Neural cell (in vitro differentiated cells): ENCODE measurements around the gene MAGEA8. TPM values are rescaled to one million over a fixed set of nuclear protein-coding genes. Genes with fewer than 3 reads are reported as not detected.

Source experiments
- H2AFZ ChIP-seq: fragments of 200-600, 300-800 bp; sonication (generic), shearing (Covaris generic); 2 replicates; pipeline ENCODE4 v1.6.0; 2014; ENCODE audit warnings: low read depth, mild to moderate bottlenecking, antibody characterized with exemption, low read length, moderate library complexity
- H3F3A ChIP-seq: fragments of 200-600 bp; shearing (Covaris generic); 2 replicates; pipeline ENCODE4 v1.6.1; 2016; ENCODE audit warnings: mild to moderate bottlenecking, moderate library complexity, mixed read lengths, antibody characterized with exemption, low read length; ENCODE audit not compliant: insufficient read depth, poor library complexity, severe bottlenecking
- H3K27ac ChIP-seq: fragments of 200-600, 300-800 bp; sonication (generic), shearing (Covaris generic); 2 replicates; pipeline ENCODE4 v1.5.1; 2014; ENCODE audit warnings: mild to moderate bottlenecking, low read length, moderate library complexity
- H3K27me3 ChIP-seq: fragments of 300-800, 200-600 bp; sonication (generic), shearing (Covaris generic); 2 replicates; pipeline ENCODE4 v1.6.0; 2014; ENCODE audit warnings: mild to moderate bottlenecking, low read depth, low read length, moderate library complexity; ENCODE audit not compliant: insufficient read depth
- H3K36me3 ChIP-seq: fragments of 300-800, 200-600 bp; sonication (generic), shearing (Covaris generic); 2 replicates; pipeline ENCODE4 v1.5.1; 2014; ENCODE audit warnings: mild to moderate bottlenecking, antibody characterized with exemption, low read length, moderate library complexity; ENCODE audit not compliant: insufficient read depth
- H3K4me2 ChIP-seq: fragments of 300-800, 200-600 bp; sonication (generic), shearing (Covaris generic); 2 replicates; pipeline ENCODE4 v1.6.0; 2014; ENCODE audit warnings: mild to moderate bottlenecking, low read length
- H3K4me3 ChIP-seq: fragments of 300-800, 200-600 bp; sonication (generic), shearing (Covaris generic); 2 replicates; pipeline ENCODE4 v1.5.1; 2014; ENCODE audit warnings: mild to moderate bottlenecking, low read length, moderate library complexity
- H3K79me2 ChIP-seq: fragments of 200-600 bp; shearing (Covaris generic); replicated peaks from 2 replicates; pipeline ENCODE4 v1.6.0; 2014; ENCODE audit warnings: mild to moderate bottlenecking, low read length, moderate library complexity; ENCODE audit not compliant: insufficient read depth
- H3K9ac ChIP-seq: fragments of 300-800, 200-600 bp; sonication (generic), shearing (Covaris generic); 2 replicates; pipeline ENCODE4 v1.6.1; 2016; ENCODE audit warnings: mild to moderate bottlenecking, low read length, mixed read lengths
- H3K9me2 ChIP-seq: fragments of 200-600 bp; shearing (Covaris generic); 2 replicates; pipeline ENCODE4 v1.6.1; 2016; ENCODE audit warnings: mild to moderate bottlenecking, low read length, mixed read lengths; ENCODE audit not compliant: insufficient read depth
- H3K9me3 ChIP-seq: fragments of 200-600, 300-800 bp; sonication (generic), shearing (Covaris generic); 2 replicates; pipeline ENCODE4 v1.6.1; 2016; ENCODE audit warnings: mild to moderate bottlenecking, mixed run types, low read length, moderate library complexity, mixed read lengths
- H4K20me1 ChIP-seq: fragments of 200-600 bp; shearing (Covaris generic); 2 replicates; pipeline ENCODE4 v1.6.1; 2016; ENCODE audit warnings: mild to moderate bottlenecking, mixed run types; ENCODE audit not compliant: insufficient read depth
- CTCF ChIP-seq: fragments of 450-650 bp; IDR thresholded peaks from 2 replicates; pipeline ENCODE4 v1.5.1; 2014; ENCODE audit warnings: antibody characterized with exemption, mild to moderate bottlenecking, moderate library complexity; ENCODE audit not compliant: poor library complexity, severe bottlenecking
- EP300 ChIP-seq: fragments of 450-650 bp; conservative IDR thresholded peaks from 2 replicates; pipeline ENCODE4 v1.6.1; 2014; ENCODE audit warnings: antibody characterized with exemption, mild to moderate bottlenecking, moderate library complexity; ENCODE audit not compliant: poor library complexity, severe bottlenecking
- EZH2 ChIP-seq: fragments of 200-600, 300-800 bp; shearing (Covaris generic), sonication (generic); IDR thresholded peaks from 2 replicates; pipeline ENCODE4 v1.6.1; 2014; ENCODE audit warnings: antibody characterized with exemption, low read length, borderline replicate concordance, mild to moderate bottlenecking; ENCODE audit not compliant: insufficient read depth, poor library complexity, severe bottlenecking
- MXI1 ChIP-seq: fragments of 450-650 bp; conservative IDR thresholded peaks from 2 replicates; pipeline ENCODE4 v1.6.1; 2014; ENCODE audit warnings: antibody characterized with exemption, mild to moderate bottlenecking; ENCODE audit not compliant: poor library complexity, severe bottlenecking
- POLR2AphosphoS5 ChIP-seq: IDR thresholded peaks from 2 replicates; pipeline ENCODE4 v1.6.1; 2012
- RAD21 ChIP-seq: fragments of 450-650 bp; conservative IDR thresholded peaks from 2 replicates; pipeline ENCODE4 v1.6.1; 2014; ENCODE audit warnings: antibody characterized with exemption, mild to moderate bottlenecking, moderate library complexity
- REST ChIP-seq: IDR thresholded peaks from 2 replicates; pipeline ENCODE4 v1.6.1; 2012; ENCODE audit warnings: borderline replicate concordance
- SMC3 ChIP-seq: fragments of 450-650 bp; conservative IDR thresholded peaks from 2 replicates; pipeline ENCODE4 v1.6.1; 2014; ENCODE audit warnings: antibody characterized with exemption, mild to moderate bottlenecking, moderate library complexity; ENCODE audit not compliant: poor library complexity
- TAF1 ChIP-seq: IDR thresholded peaks from 2 replicates; pipeline ENCODE4 v1.6.1; 2012; ENCODE audit warnings: low read depth
- polyA plus RNA-seq: library from polyadenylated mRNA; depleted of rRNA; stranded (reverse); fragments of >200 nt; gene quantifications from 2 replicates; pipeline ENCODE4 v1.2.3, GENCODE V29; 2014

The MAGEA8 gene
- polyA plus RNA-seq, 1 donor from 2014 or later, result not detected

GRCh38 chrX:149849787-149850186 lies 31.2 kb upstream of the MAGEA8 start:
- no peaks in the 10 kb centered on the region for H3K9me3 ChIP-seq
- TF ChIP-seq SMC3, result no peak
- no peak for TF ChIP-seq POLR2AphosphoS5
- no peak for TF ChIP-seq EZH2

GRCh38 chrX:149851864-149852263 lies 29.1 kb upstream of the MAGEA8 start:
- H3K79me2 ChIP-seq, result no peaks in the 10 kb centered on the region
- H2AFZ ChIP-seq, result no peak overlapping the region
- no peak overlapping the region for H3K9ac ChIP-seq
- H3K4me2 ChIP-seq, result no peak overlapping the region
- no peaks in the 10 kb centered on the region for H3K9me3 ChIP-seq
- no peak overlapping the region for H3K27ac ChIP-seq
- H3K27me3 ChIP-seq, result no peaks in the 10 kb centered on the region
- H3K4me3 ChIP-seq, result no peak overlapping the region
- no peaks in the 10 kb centered on the region for H3K36me3 ChIP-seq
- H3F3A ChIP-seq, result no peaks in the 10 kb centered on the region
- H3K9me2 ChIP-seq, result no peaks in the 10 kb centered on the region
- TF ChIP-seq TAF1, result no peak
- TF ChIP-seq CTCF, result no peak
- no peak for TF ChIP-seq SMC3
- no peak for TF ChIP-seq EP300
- TF ChIP-seq REST, result no peak
- TF ChIP-seq EZH2, result no peak
- no peak for TF ChIP-seq RAD21
- TF ChIP-seq POLR2AphosphoS5, result no peak
- TF ChIP-seq MXI1, result no peak
- no peaks in the 10 kb centered on the region for H4K20me1 ChIP-seq

More at GRCh38 chrX:149849787-149850186, 31.2 kb upstream of the MAGEA8 start:
- H2AFZ ChIP-seq, result no peak overlapping the region
- H3K9ac ChIP-seq, result no peak overlapping the region
- H4K20me1 ChIP-seq, result no peaks in the 10 kb centered on the region
- H3K36me3 ChIP-seq, result no peaks in the 10 kb centered on the region
- H3K9me2 ChIP-seq, result no peaks in the 10 kb centered on the region
- no peak overlapping the region for H3K27ac ChIP-seq
- H3K27me3 ChIP-seq, result no peaks in the 10 kb centered on the region
- H3K4me3 ChIP-seq, result no peak overlapping the region
- H3K4me2 ChIP-seq, result no peak overlapping the region
- no peaks in the 10 kb centered on the region for H3K79me2 ChIP-seq
- H3F3A ChIP-seq, result no peaks in the 10 kb centered on the region

- H3F3A ChIP-seq, result no peaks in the 10 kb centered on the region
- no peak overlapping the region for H3K9ac ChIP-seq
- H3K4me3 ChIP-seq, result no peak overlapping the region
- no peak overlapping the region for H3K27ac ChIP-seq
- H3K4me2 ChIP-seq, result no peak overlapping the region
- no peaks in the 10 kb centered on the region for H3K36me3 ChIP-seq
- no peaks in the 10 kb centered on the region for H3K27me3 ChIP-seq
- no peaks in the 10 kb centered on the region for H4K20me1 ChIP-seq
- no peaks in the 10 kb centered on the region for H3K79me2 ChIP-seq
- TF ChIP-seq EP300 (no peak), SMC3 (no peak), EZH2 (no peak), TAF1 (no peak), POLR2AphosphoS5 (no peak), REST (no peak), RAD21 (no peak), CTCF (no peak), MXI1 (no peak)
- no peaks in the 10 kb centered on the region for H3K9me2 ChIP-seq
- no peaks in the 10 kb centered on the region for H3K9me3 ChIP-seq
- no peak overlapping the region for H2AFZ ChIP-seq
Observed at GRCh38 chrX:149853925-149854324, 27.1 kb upstream of the MAGEA8 start.
